HEK293 (cell line): ENCODE measurements around the gene CDC5L.

Source experiments
- CTCF ChIA-PET: fragments of 350-600 bp; formaldehyde crosslinking; extraction: SDS; loops from one replicate; lab custom pipeline; 2021; ENCODE audit warnings: antibody characterized with exemption; lab: Yijun Ruan, JAX
- POLR2A ChIA-PET: fragments of 300-600 bp; formaldehyde crosslinking; extraction: SDS; loops from one replicate; lab custom pipeline; 2020; ENCODE audit warnings: antibody characterized with exemption, inconsistent platforms; lab: Yijun Ruan, JAX
- H3K27ac ChIP-seq: fragments of 200-500 bp; sonication (Bioruptor generic); 2 replicates; pipeline ENCODE4 v1.5.1; 2014; ENCODE audit warnings: low read depth, low read length, control low read depth, inconsistent platforms; ENCODE audit errors: extremely low read depth
- H3K36me3 ChIP-seq, 2 experiments: fragments of 200-500 bp in 1 of 2; sonication (Bioruptor generic) in 1 of 2; 1 replicate in 1 of 2; 2 replicates in 1 of 2; pipeline ENCODE4 v1.5.1; 2014 to 2017; ENCODE audit warnings: inconsistent platforms in 2 of 2, low read length in 2 of 2; ENCODE audit not compliant: control insufficient read depth in 2 of 2, insufficient read depth in 1 of 2
- H3K4me1 ChIP-seq: fragments of 200-500 bp; sonication (Bioruptor generic); 2 replicates; pipeline ENCODE4 v1.5.1; 2014; ENCODE audit warnings: mild to moderate bottlenecking, low read length, inconsistent platforms; ENCODE audit not compliant: control insufficient read depth, insufficient read depth
- H3K4me3 ChIP-seq: 2 replicates; pipeline ENCODE4 v1.5.1; 2011; ENCODE audit warnings: low read depth, mild to moderate bottlenecking, control low read depth, low read length, moderate library complexity
- H3K9me3 ChIP-seq: fragments of 200-500 bp; sonication (Bioruptor generic); 2 replicates; pipeline ENCODE4 v1.5.1; 2014; ENCODE audit warnings: low read depth, low read length, inconsistent platforms; ENCODE audit not compliant: control insufficient read depth, insufficient read depth
- HIC1 ChIP-seq: fragments of 450-650 bp; formaldehyde crosslinking; IDR thresholded peaks from 2 replicates; pipeline ENCODE4 v1.5.1; 2016; ENCODE audit warnings: missing biosample characterization, missing genetic modification characterization
- IKZF3 ChIP-seq: fragments of 450-650 bp; IDR thresholded peaks from 2 replicates; pipeline ENCODE4 v1.5.0; 2018; ENCODE audit warnings: missing biosample characterization, mild to moderate bottlenecking, missing genetic modification characterization, moderate library complexity
- KLF10 ChIP-seq: fragments of 450-650 bp; IDR thresholded peaks from 2 replicates; pipeline ENCODE4 v1.5.1; 2018; ENCODE audit warnings: missing biosample characterization, mild to moderate bottlenecking, missing genetic modification characterization
- SP7 ChIP-seq: fragments of 450-650 bp; formaldehyde crosslinking; IDR thresholded peaks from 2 replicates; pipeline ENCODE4 v1.5.1; 2016; ENCODE audit warnings: missing biosample characterization, missing genetic modification characterization
- ZBTB20 ChIP-seq: fragments of 450-650 bp; formaldehyde crosslinking; IDR thresholded peaks from 2 replicates; pipeline ENCODE4 v1.5.1; 2016; ENCODE audit warnings: missing biosample characterization, missing genetic modification characterization
- ZBTB8A ChIP-seq: fragments of 450-650 bp; formaldehyde crosslinking; IDR thresholded peaks from 2 replicates; pipeline ENCODE4 v1.5.1; 2016; ENCODE audit warnings: missing biosample characterization, missing genetic modification characterization
- ZFP69B ChIP-seq: fragments of 450-650 bp; formaldehyde crosslinking; IDR thresholded peaks from 2 replicates; pipeline ENCODE4 v1.5.1; 2016; ENCODE audit warnings: missing biosample characterization, missing genetic modification characterization
- ZNF112 ChIP-seq: fragments of 450-650 bp; formaldehyde crosslinking; IDR thresholded peaks from 2 replicates; pipeline ENCODE4 v1.5.0; 2017; ENCODE audit warnings: missing biosample characterization, missing genetic modification characterization
- ZNF132 ChIP-seq: fragments of 450-650 bp; formaldehyde crosslinking; IDR thresholded peaks from 2 replicates; pipeline ENCODE4 v1.5.1; 2017; ENCODE audit warnings: missing biosample characterization, missing genetic modification characterization, borderline replicate concordance
- ZNF138 ChIP-seq: fragments of 450-650 bp; formaldehyde crosslinking; IDR thresholded peaks from 2 replicates; pipeline ENCODE4 v1.5.1; 2016; ENCODE audit warnings: missing biosample characterization, missing genetic modification characterization, borderline replicate concordance
- ZNF140 ChIP-seq: fragments of 450-650 bp; formaldehyde crosslinking; IDR thresholded peaks from 2 replicates; pipeline ENCODE4 v1.5.1; 2016; ENCODE audit warnings: missing biosample characterization, missing genetic modification characterization
- ZNF18 ChIP-seq: fragments of 450-650 bp; formaldehyde crosslinking; IDR thresholded peaks from 2 replicates; pipeline ENCODE4 v1.5.1; 2016; ENCODE audit warnings: missing biosample characterization, missing genetic modification characterization
- ZNF214 ChIP-seq: fragments of 450-650 bp; formaldehyde crosslinking; IDR thresholded peaks from 2 replicates; pipeline ENCODE4 v1.5.1; 2017; ENCODE audit warnings: missing biosample characterization, mild to moderate bottlenecking, missing genetic modification characterization, borderline replicate concordance
- ZNF280C ChIP-seq: fragments of 450-650 bp; formaldehyde crosslinking; IDR thresholded peaks from 2 replicates; pipeline ENCODE4 v1.5.1; 2016; ENCODE audit warnings: missing biosample characterization, missing genetic modification characterization
- ZNF302 ChIP-seq: fragments of 450-650 bp; formaldehyde crosslinking; IDR thresholded peaks from 2 replicates; pipeline ENCODE4 v1.5.1; 2016; ENCODE audit warnings: missing biosample characterization, missing genetic modification characterization, low read depth
- ZNF311 ChIP-seq: fragments of 450-650 bp; formaldehyde crosslinking; IDR thresholded peaks from 2 replicates; pipeline ENCODE4 v1.5.1; 2017; ENCODE audit warnings: missing biosample characterization, missing genetic modification characterization, borderline replicate concordance
- ZNF394 ChIP-seq: fragments of 450-650 bp; formaldehyde crosslinking; IDR thresholded peaks from 2 replicates; pipeline ENCODE4 v1.5.1; 2016; ENCODE audit warnings: missing biosample characterization, missing genetic modification characterization, mild to moderate bottlenecking, moderate library complexity, borderline replicate concordance
- ZNF513 ChIP-seq: fragments of 450-650 bp; IDR thresholded peaks from 2 replicates; pipeline ENCODE4 v1.5.1; 2018; ENCODE audit warnings: missing biosample characterization, missing genetic modification characterization
- ZNF521 ChIP-seq: fragments of 450-650 bp; formaldehyde crosslinking; IDR thresholded peaks from 2 replicates; pipeline ENCODE4 v1.5.1; 2017; ENCODE audit warnings: missing biosample characterization, mild to moderate bottlenecking, missing genetic modification characterization
- ZNF530 ChIP-seq: fragments of 450-650 bp; formaldehyde crosslinking; IDR thresholded peaks from 2 replicates; pipeline ENCODE4 v1.5.1; 2016; ENCODE audit warnings: low read depth, missing biosample characterization, missing genetic modification characterization
- ZNF560 ChIP-seq: fragments of 450-650 bp; formaldehyde crosslinking; IDR thresholded peaks from 2 replicates; pipeline ENCODE4 v1.5.1; 2017; ENCODE audit warnings: missing biosample characterization, missing genetic modification characterization, borderline replicate concordance
- ZNF692 ChIP-seq: fragments of 450-650 bp; formaldehyde crosslinking; IDR thresholded peaks from 2 replicates; pipeline ENCODE4 v1.5.1; 2016; ENCODE audit warnings: missing biosample characterization, missing genetic modification characterization
- ZNF707 ChIP-seq: fragments of 450-650 bp; formaldehyde crosslinking; IDR thresholded peaks from 2 replicates; pipeline ENCODE4 v1.5.1; 2016; ENCODE audit warnings: missing biosample characterization, missing genetic modification characterization
- ZNF76 ChIP-seq: fragments of 450-650 bp; formaldehyde crosslinking; IDR thresholded peaks from 2 replicates; pipeline ENCODE4; 2016; ENCODE audit warnings: low read depth, missing biosample characterization, missing genetic modification characterization, borderline replicate concordance
- ZNF830 ChIP-seq: fragments of 450-650 bp; IDR thresholded peaks from 2 replicates; pipeline ENCODE4 v1.5.0; 2018; ENCODE audit warnings: missing biosample characterization, missing genetic modification characterization, low read depth, mild to moderate bottlenecking, moderate library complexity

Gene CDC5L

GRCh38 chr6:44475417-44475778, 87.9 kb downstream of the CDC5L start:
- Histone ChIP-seq H3K4me1 (no peaks in the 10 kb centered on the region), H3K4me3 (no peak overlapping the region), H3K36me3 (no peaks in the 10 kb centered on the region), H3K9me3 (no peaks in the 10 kb centered on the region), H3K27ac (no peak overlapping the region)
- ChIA-PET CTCF (interaction anchor here (0.5 to 4.9 kb wide), 98 partner anchors 9 to 1939 kb away, joined by 3 to 71 read pairs (median 4); partner anchors contain the start of gene SUPT3H), POLR2A (interaction anchor here (1.1 to 1.5 kb wide), 2 partner anchors 155 to 902 kb away, joined by 3 to 4 read pairs; partner anchors contain the start of gene SUPT3H)
- TF ChIP-seq ZNF138 (tag by site-specific recombination) (no peak), ZNF311 (tag by site-specific recombination) (no peak), ZFP69B (tag by site-specific recombination) (no peak), ZNF140 (no peak)

- POLR2A ChIA-PET: interaction anchor here (1.1 to 1.5 kb wide), 2 partner anchors 154 to 902 kb away, joined by 3 to 4 read pairs; partner anchors contain the start of gene SUPT3H
- H3K4me3 ChIP-seq: no peak overlapping the region
- TF ChIP-seq IKZF3: peak; percentile 92
- peak; percentile 96 for TF ChIP-seq ZNF692 (tag by site-specific recombination)
- no peak for TF ChIP-seq ZNF311 (tag by site-specific recombination)
- TF ChIP-seq ZNF302: no peak
- TF ChIP-seq ZNF530 (tag by site-specific recombination): no peak
- TF ChIP-seq ZNF112 (tag by site-specific recombination): no peak
- no peak for TF ChIP-seq ZNF394 (tag by site-specific recombination)
- no peak for TF ChIP-seq ZNF560 (tag by site-specific recombination)
- no peak for TF ChIP-seq ZNF707 (tag by site-specific recombination)
- TF ChIP-seq HIC1: no peak
- no peak for TF ChIP-seq ZNF830
- no peak for TF ChIP-seq ZBTB8A (tag by site-specific recombination)
- no peak for TF ChIP-seq ZNF513 (tag by site-specific recombination)
- TF ChIP-seq SP7 (tag by site-specific recombination): no peak
- TF ChIP-seq ZNF76 (tag by site-specific recombination): no peak
- no peak for TF ChIP-seq ZNF132
- TF ChIP-seq ZNF18 (tag by site-specific recombination): no peak
- no peak for TF ChIP-seq ZNF214 (tag by site-specific recombination)
- TF ChIP-seq ZNF280C (tag by site-specific recombination): no peak
- no peak for TF ChIP-seq KLF10 (tag by site-specific recombination)
- no peak for TF ChIP-seq ZNF521 (tag by site-specific recombination)
- TF ChIP-seq ZBTB20 (tag by site-specific recombination): no peak
Measured at GRCh38 chr6:44475779-44476434, 88.4 kb downstream of the CDC5L start.

More at GRCh38 chr6:44475779-44476434, 88.4 kb downstream of the CDC5L start:
- Histone ChIP-seq H3K36me3 (no peaks in the 10 kb centered on the region), H3K27ac (peak overlapping the region; percentile 0; the same call in 1 of the 2 replicates), H3K9me3 (no peaks in the 10 kb centered on the region), H3K4me1 (no peaks in the 10 kb centered on the region)
- CTCF ChIA-PET: interaction anchor here (0.5 to 4.9 kb wide), 104 partner anchors 10 to 1939 kb away, joined by 3 to 71 read pairs (median 4); partner anchors contain the start of gene SUPT3H
